GM23338 (cell line): ENCODE data around the gene PDZD11. TPM values are rescaled to one million over a fixed set of nuclear protein-coding genes. Genes with fewer than 3 reads are reported as not detected.

Source experiments
- ATAC-seq: fragments of 200-7000 bp; cut with Tn5 transposase; 3 replicates; pipeline ENCODE4 v1.9.1; 2020
- DNase-seq: peaks from one replicate; pipeline ENCODE4 v3.0.0-alpha.2; 2015; ENCODE audit warnings: low spot score
- H2AFZ ChIP-seq: fragments of 200-600 bp; sonication (generic); 2 replicates; pipeline ENCODE4 v1.8.0; 2016; ENCODE audit warnings: antibody characterized with exemption, mild to moderate bottlenecking, moderate library complexity
- H3F3A ChIP-seq: fragments of 200-600 bp; sonication (generic); replicated peaks from 2 replicates; pipeline ENCODE4 v1.8.0; 2017; ENCODE audit warnings: antibody characterized with exemption, mixed run types, low read depth
- H3K27ac ChIP-seq: fragments of 200-600 bp; sonication (generic); 2 replicates; pipeline ENCODE4 v1.6.1; 2016; ENCODE audit warnings: low read depth
- H3K27me3 ChIP-seq: fragments of 200-600 bp; sonication (generic); 2 replicates; pipeline ENCODE4 v1.8.0; 2016; ENCODE audit warnings: mild to moderate bottlenecking, mixed run types, moderate library complexity; ENCODE audit not compliant: insufficient read depth
- H3K36me3 ChIP-seq: fragments of 200-600 bp; sonication (generic); 2 replicates; pipeline ENCODE4 v1.8.0; 2016; ENCODE audit warnings: mild to moderate bottlenecking; ENCODE audit not compliant: insufficient read depth
- H3K4me1 ChIP-seq: fragments of 200-600 bp; sonication (generic); 2 replicates; pipeline ENCODE4 v1.8.0; 2016; ENCODE audit warnings: mild to moderate bottlenecking, moderate library complexity; ENCODE audit not compliant: insufficient read depth
- H3K4me2 ChIP-seq: fragments of 200-600 bp; sonication (generic); 2 replicates; pipeline ENCODE4 v1.7.1; 2017; ENCODE audit warnings: mixed run types
- H3K4me3 ChIP-seq: fragments of 200-600 bp; sonication (generic); 2 replicates; pipeline ENCODE4 v1.6.1; 2016; ENCODE audit warnings: mixed run types
- H3K79me2 ChIP-seq: fragments of 200-600 bp; sonication (generic); replicated peaks from 2 replicates; pipeline ENCODE4 v1.8.0; 2017; ENCODE audit warnings: mild to moderate bottlenecking; ENCODE audit not compliant: insufficient read depth
- H3K9me2 ChIP-seq: fragments of 200-600 bp; sonication (generic); 2 replicates; pipeline ENCODE4 v1.8.0; 2017; ENCODE audit not compliant: insufficient read depth
- H4K20me1 ChIP-seq: fragments of 200-600 bp; sonication (generic); replicated peaks from 2 replicates; pipeline ENCODE4 v1.8.0; 2017; ENCODE audit warnings: mild to moderate bottlenecking; ENCODE audit not compliant: insufficient read depth
- H3K27ac Mint-ChIP-seq: 2 replicates; pipeline ENCODE4 v1.8.0; 2020; ENCODE audit warnings: inconsistent platforms, mild to moderate bottlenecking, moderate library complexity, mixed read lengths
- H3K27me3 Mint-ChIP-seq: 3 replicates; pipeline ENCODE4 v1.8.0; 2022; ENCODE audit warnings: low read depth, mild to moderate bottlenecking, moderate library complexity, mixed read lengths, inconsistent platforms; ENCODE audit not compliant: insufficient read depth, poor library complexity
- H3K36me3 Mint-ChIP-seq: 3 replicates; pipeline ENCODE4 v1.8.0; 2021; ENCODE audit warnings: low read depth, mild to moderate bottlenecking, inconsistent platforms, moderate library complexity, mixed read lengths
- H3K4me1 Mint-ChIP-seq: 3 replicates; pipeline ENCODE4 v1.8.0; 2020; ENCODE audit warnings: mild to moderate bottlenecking, inconsistent platforms, mixed read lengths
- H3K4me3 Mint-ChIP-seq: 3 replicates; pipeline ENCODE4 v1.8.0; 2021; ENCODE audit warnings: moderate library complexity, mild to moderate bottlenecking, inconsistent platforms, mixed read lengths
- H3K9me3 Mint-ChIP-seq: 3 replicates; pipeline ENCODE4 v1.8.0; 2020; ENCODE audit warnings: moderate library complexity, mild to moderate bottlenecking, inconsistent platforms, mixed read lengths
- CREB1 ChIP-seq: fragments of 250-450 bp; sonication (Bioruptor Pico); IDR thresholded peaks from 2 replicates; pipeline ENCODE4 v1.5.0; 2020; ENCODE audit warnings: low read depth, mild to moderate bottlenecking, moderate library complexity
- CTCF ChIP-seq, 2 experiments: fragments of 200-600 bp in 1 of 2; sonication (generic) in 1 of 2; conservative IDR thresholded peaks; 2 replicates each; pipeline versions ENCODE4 v1.5.1 to v1.6.1; 2016 to 2017; ENCODE audit warnings: antibody characterized with exemption in 2 of 2, low read depth in 2 of 2, mild to moderate bottlenecking in 2 of 2, moderate library complexity in 1 of 2
- EZH2 ChIP-seq: fragments of 200-600 bp; sonication (generic); IDR thresholded peaks from one replicate; pipeline ENCODE4 v1.8.0; 2017; ENCODE audit warnings: antibody characterized with exemption, mild to moderate bottlenecking, low read depth; ENCODE audit not compliant: unreplicated experiment
- EZH2phosphoT487 ChIP-seq: fragments of 200-600 bp; sonication (generic); IDR thresholded peaks from one replicate; pipeline ENCODE4 v1.8.1; 2018; ENCODE audit warnings: antibody characterized with exemption; ENCODE audit not compliant: unreplicated experiment
- JUNB ChIP-seq: IDR thresholded peaks from one replicate; pipeline ENCODE4 v1.6.1; 2016; ENCODE audit warnings: antibody characterized with exemption; ENCODE audit not compliant: unreplicated experiment
- NANOG ChIP-seq: IDR thresholded peaks from 2 replicates; pipeline ENCODE4 v1.6.1; 2016; ENCODE audit warnings: antibody characterized with exemption, borderline replicate concordance
- REST ChIP-seq: IDR thresholded peaks from one replicate; pipeline ENCODE4 v1.6.1; 2018; ENCODE audit warnings: antibody characterized with exemption; ENCODE audit not compliant: unreplicated experiment
- ZNF114 ChIP-seq: fragments of 250-450 bp; sonication (Bioruptor Pico); IDR thresholded peaks from 2 replicates; pipeline ENCODE4 v1.5.0; 2020; ENCODE audit warnings: mild to moderate bottlenecking, moderate library complexity
- ZNF331 ChIP-seq: fragments of 250-450 bp; sonication (Bioruptor Pico); IDR thresholded peaks from 2 replicates; pipeline ENCODE4 v1.5.0; 2020; ENCODE audit warnings: low read depth, mild to moderate bottlenecking, moderate library complexity
- polyA plus RNA-seq: library from polyadenylated mRNA; unstranded; fragments of >200 nt; fragmentation: Nextera tagmentation; extraction: Ambion mirVana; gene quantifications from 2 replicates; pipeline ENCODE4 v1.2.1, GENCODE V29; 2016
- total RNA-seq: library from RNA; depleted of rRNA; stranded (reverse); fragments of >200 nt; shearing (Covaris generic); gene quantifications from 2 replicates; pipeline ENCODE4 v1.2.3, GENCODE V29; 2014

PDZD11 gene
- total and polyA plus RNA-seq, 2 experiments from 2014 or later, result 30.2 to 67.6 TPM

- no peak for TF ChIP-seq CREB1
- TF ChIP-seq ZNF114 (CRISPR knock-in tag), result no peak
- TF ChIP-seq ZNF331 (CRISPR knock-in tag), result no peak
- no peak for TF ChIP-seq JUNB
- no peak for TF ChIP-seq NANOG
- no peak for TF ChIP-seq EZH2
- no peak for TF ChIP-seq REST
These were observed 47.0 kb upstream of the PDZD11 start (continued) for GRCh38 chrX:70336767-70337166.

- Histone ChIP-seq H3K4me2 (no peak overlapping the region), H4K20me1 (no peaks in the 10 kb centered on the region), H3K9me2 (no peaks in the 10 kb centered on the region), H2AFZ (no peak overlapping the region), H3F3A (no peaks in the 10 kb centered on the region), H3K36me3 (0 out of 2 replicates have a peak, but pooled peaks cover 5% of the 10 kb centered on the region), H3K79me2 (no peaks in the 10 kb centered on the region), H3K27me3 (no peaks in the 10 kb centered on the region), H3K4me3 (no peak overlapping the region), H3K27ac (no peak overlapping the region), H3K4me1 (no peaks in the 10 kb centered on the region)
- TF ChIP-seq CTCF (conservative IDR thresholded peaks at IDR 0.05; ENCODE audit: low read depth in 2 of 2), result peak; percentile 35 to 44; a peak in 3 of 4 replicates
- no peak for TF ChIP-seq EZH2phosphoT487
- Mint-ChIP-seq H3K4me3 (no peak overlapping the region), H3K27ac (no peak overlapping the region), H3K9me3 (no peaks in the 10 kb centered on the region), H3K36me3 (peaks cover 27% of the 10 kb centered on the region), H3K27me3 (no peaks in the 10 kb centered on the region), H3K4me1 (no peaks in the 10 kb centered on the region)
- peak; percentile 20 for DNase-seq
- peak; percentile 38; the same call in 2 of the 3 replicates for ATAC-seq
These were observed 42.9 kb upstream of the PDZD11 start for GRCh38 chrX:70332600-70332999.

- Histone ChIP-seq H3K36me3 (no peaks in the 10 kb centered on the region), H3K27ac (no peak overlapping the region), H3K4me3 (no peak overlapping the region), H3K9me2 (no peaks in the 10 kb centered on the region), H3K79me2 (no peaks in the 10 kb centered on the region), H4K20me1 (no peaks in the 10 kb centered on the region), H3F3A (no peaks in the 10 kb centered on the region), H3K4me2 (no peak overlapping the region), H3K4me1 (no peaks in the 10 kb centered on the region), H2AFZ (no peak overlapping the region), H3K27me3 (no peaks in the 10 kb centered on the region)
- no peaks in the 10 kb centered on the region for H3K4me1 Mint-ChIP-seq
- peaks cover 20% of the 10 kb centered on the region for H3K36me3 Mint-ChIP-seq
- ATAC-seq, result no peak
- H3K9me3 Mint-ChIP-seq, result no peaks in the 10 kb centered on the region
- H3K27ac Mint-ChIP-seq, result no peak overlapping the region
- no peak overlapping the region for H3K4me3 Mint-ChIP-seq
- H3K27me3 Mint-ChIP-seq, result no peaks in the 10 kb centered on the region
- no peak for DNase-seq
- no peak for TF ChIP-seq REST
These were observed 41.4 kb upstream of the PDZD11 start for GRCh38 chrX:70331161-70331560.
